Measurements from ENCODE around the gene HTRA1.

- TF ChIP-seq, protein P1, sequence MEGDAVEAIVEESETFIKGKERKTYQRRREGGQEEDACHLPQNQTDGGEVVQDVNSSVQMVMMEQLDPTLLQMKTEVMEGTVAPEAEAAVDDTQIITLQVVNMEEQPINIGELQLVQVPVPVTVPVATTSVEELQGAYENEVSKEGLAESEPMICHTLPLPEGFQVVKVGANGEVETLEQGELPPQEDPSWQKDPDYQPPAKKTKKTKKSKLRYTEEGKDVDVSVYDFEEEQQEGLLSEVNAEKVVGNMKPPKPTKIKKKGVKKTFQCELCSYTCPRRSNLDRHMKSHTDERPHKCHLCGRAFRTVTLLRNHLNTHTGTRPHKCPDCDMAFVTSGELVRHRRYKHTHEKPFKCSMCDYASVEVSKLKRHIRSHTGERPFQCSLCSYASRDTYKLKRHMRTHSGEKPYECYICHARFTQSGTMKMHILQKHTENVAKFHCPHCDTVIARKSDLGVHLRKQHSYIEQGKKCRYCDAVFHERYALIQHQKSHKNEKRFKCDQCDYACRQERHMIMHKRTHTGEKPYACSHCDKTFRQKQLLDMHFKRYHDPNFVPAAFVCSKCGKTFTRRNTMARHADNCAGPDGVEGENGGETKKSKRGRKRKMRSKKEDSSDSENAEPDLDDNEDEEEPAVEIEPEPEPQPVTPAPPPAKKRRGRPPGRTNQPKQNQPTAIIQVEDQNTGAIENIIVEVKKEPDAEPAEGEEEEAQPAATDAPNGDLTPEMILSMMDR (IDR thresholded peaks at IDR 0.05) = no peak
- TF ChIP-seq POLR2A (IDR thresholded peaks at IDR 0.05) = no peak
These were observed 97.1 kb downstream of the HTRA1 start for GRCh38 chr10:122558452-122558851.
